Measurements from ENCODE around the gene CDKL1.

CDKL1 gene

DNA sequence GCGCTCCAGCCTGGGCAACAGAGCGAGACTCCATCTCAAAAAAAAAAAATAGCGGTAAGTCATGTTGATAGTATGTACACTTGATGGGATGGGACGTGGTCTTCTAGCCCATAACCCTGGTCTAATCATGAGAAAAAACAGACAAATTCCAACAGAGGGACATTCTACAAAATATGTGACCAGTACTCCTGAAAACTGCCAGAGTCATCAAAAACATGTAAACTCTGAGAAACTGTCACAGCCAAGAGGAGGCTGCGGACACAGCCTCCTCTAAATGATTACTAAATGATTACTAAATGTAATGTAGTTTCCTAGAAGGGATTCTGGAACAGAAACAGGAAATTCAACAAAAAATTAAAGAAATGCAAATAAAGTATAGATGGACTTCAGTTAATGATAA lies 20.9 kb downstream of the CDKL1 start:
- TF ChIP-seq HOXD13 (CRISPR knock-in tag; IDR thresholded peaks at IDR 0.05; ENCODE audit: borderline replicate concordance), result no peak
- Histone ChIP-seq H3K9me3 (ENCODE audit: control insufficient read depth, insufficient read depth, low read depth, low read length) (no peaks in the 10 kb centered on the region), H3K4me3 (ENCODE audit: low read depth, low read length) (no peak overlapping the region), H3K4me1 (ENCODE audit: control insufficient read depth, insufficient read depth, low read length) (no peaks in the 10 kb centered on the region), H3K27ac (ENCODE audit: extremely low read depth, low read depth, low read length) (no peak overlapping the region), H3K36me3 (ENCODE audit: control insufficient read depth in 2 of 2, insufficient read depth in 1 of 2, low read length in 2 of 2) (peaks cover 0 to 7% of the 10 kb centered on the region in 2 experiments; a peak in 2 of 3 replicates)
- ChIA-PET CTCF (interaction anchor here (0.6 kb wide), 1 partner anchor 77 kb away, joined by 3 read pairs; no protein-coding TSS in a partner anchor), POLR2A (no interaction called here)

DNA sequence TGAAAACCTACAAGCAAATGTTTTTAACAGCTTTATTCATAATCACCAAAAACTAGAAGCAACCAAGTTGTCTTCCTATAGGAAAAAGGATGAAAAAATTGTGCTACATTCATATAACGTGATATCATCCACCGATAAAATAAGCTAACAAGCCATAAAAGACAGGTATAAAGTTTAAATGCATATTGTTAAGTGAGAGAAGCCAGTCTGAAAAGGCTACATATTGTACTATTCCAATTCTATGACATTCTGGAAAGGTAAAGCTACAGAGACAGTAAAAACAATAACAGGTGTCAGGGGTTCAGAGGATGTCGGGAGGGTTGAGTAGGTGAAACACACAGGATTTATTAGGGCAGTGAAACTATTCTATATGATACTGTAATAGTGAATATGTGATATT lies 22.7 kb downstream of the CDKL1 start:
- ChIA-PET CTCF (interaction anchor here (0.7 to 0.8 kb wide), 3 partner anchors 16 to 155 kb away, joined by 3 read pairs; no protein-coding TSS in a partner anchor), POLR2A (no interaction called here)
- TF ChIP-seq ZNF521 (tag by site-specific recombination; IDR thresholded peaks at IDR 0.05) (no peak), EGR2 (tag by site-specific recombination; IDR thresholded peaks at IDR 0.05; ENCODE audit: low read depth) (no peak), ZNF2 (tag by site-specific recombination; IDR thresholded peaks at IDR 0.05) (no peak), TCF7L2 (IDR thresholded peaks at IDR 0.05; ENCODE audit: borderline replicate concordance, low read depth, low read length) (no peak), IKZF3 (tag by site-specific recombination; IDR thresholded peaks at IDR 0.05) (no peak), ZNF37A (tag by site-specific recombination; IDR thresholded peaks at IDR 0.05) (no peak), ZNF354C (tag by site-specific recombination; IDR thresholded peaks at IDR 0.05; ENCODE audit: borderline replicate concordance, low read depth) (no peak), ZNF341 (tag by site-specific recombination; IDR thresholded peaks at IDR 0.05; ENCODE audit: low read depth) (no peak), ZNF266 (tag by site-specific recombination; IDR thresholded peaks at IDR 0.05; ENCODE audit: low read depth) (no peak), WT1 (tag by site-specific recombination; IDR thresholded peaks at IDR 0.05) (no peak), ZBTB20 (tag by site-specific recombination; IDR thresholded peaks at IDR 0.05) (no peak), ZIC2 (tag by site-specific recombination; IDR thresholded peaks at IDR 0.05) (no peak), ZNF133 (tag by site-specific recombination; IDR thresholded peaks at IDR 0.05) (no peak)
- TF ChIP-seq, protein P1, sequence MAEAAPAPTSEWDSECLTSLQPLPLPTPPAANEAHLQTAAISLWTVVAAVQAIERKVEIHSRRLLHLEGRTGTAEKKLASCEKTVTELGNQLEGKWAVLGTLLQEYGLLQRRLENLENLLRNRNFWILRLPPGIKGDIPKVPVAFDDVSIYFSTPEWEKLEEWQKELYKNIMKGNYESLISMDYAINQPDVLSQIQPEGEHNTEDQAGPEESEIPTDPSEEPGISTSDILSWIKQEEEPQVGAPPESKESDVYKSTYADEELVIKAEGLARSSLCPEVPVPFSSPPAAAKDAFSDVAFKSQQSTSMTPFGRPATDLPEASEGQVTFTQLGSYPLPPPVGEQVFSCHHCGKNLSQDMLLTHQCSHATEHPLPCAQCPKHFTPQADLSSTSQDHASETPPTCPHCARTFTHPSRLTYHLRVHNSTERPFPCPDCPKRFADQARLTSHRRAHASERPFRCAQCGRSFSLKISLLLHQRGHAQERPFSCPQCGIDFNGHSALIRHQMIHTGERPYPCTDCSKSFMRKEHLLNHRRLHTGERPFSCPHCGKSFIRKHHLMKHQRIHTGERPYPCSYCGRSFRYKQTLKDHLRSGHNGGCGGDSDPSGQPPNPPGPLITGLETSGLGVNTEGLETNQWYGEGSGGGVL (tag by site-specific recombination; IDR thresholded peaks at IDR 0.05), result no peak
- TF ChIP-seq, protein P2, sequence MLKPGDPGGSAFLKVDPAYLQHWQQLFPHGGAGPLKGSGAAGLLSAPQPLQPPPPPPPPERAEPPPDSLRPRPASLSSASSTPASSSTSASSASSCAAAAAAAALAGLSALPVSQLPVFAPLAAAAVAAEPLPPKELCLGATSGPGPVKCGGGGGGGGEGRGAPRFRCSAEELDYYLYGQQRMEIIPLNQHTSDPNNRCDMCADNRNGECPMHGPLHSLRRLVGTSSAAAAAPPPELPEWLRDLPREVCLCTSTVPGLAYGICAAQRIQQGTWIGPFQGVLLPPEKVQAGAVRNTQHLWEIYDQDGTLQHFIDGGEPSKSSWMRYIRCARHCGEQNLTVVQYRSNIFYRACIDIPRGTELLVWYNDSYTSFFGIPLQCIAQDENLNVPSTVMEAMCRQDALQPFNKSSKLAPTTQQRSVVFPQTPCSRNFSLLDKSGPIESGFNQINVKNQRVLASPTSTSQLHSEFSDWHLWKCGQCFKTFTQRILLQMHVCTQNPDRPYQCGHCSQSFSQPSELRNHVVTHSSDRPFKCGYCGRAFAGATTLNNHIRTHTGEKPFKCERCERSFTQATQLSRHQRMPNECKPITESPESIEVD (tag by site-specific recombination; IDR thresholded peaks at IDR 0.05), result no peak
- no peak overlapping the region for H3K4me3 ChIP-seq (ENCODE audit: low read depth, low read length)
- no peaks in the 10 kb centered on the region for H3K4me1 ChIP-seq (ENCODE audit: control insufficient read depth, insufficient read depth, low read length)
- no peaks in the 10 kb centered on the region for H3K9me3 ChIP-seq (ENCODE audit: control insufficient read depth, insufficient read depth, low read depth, low read length)
- no peak overlapping the region for H3K27ac ChIP-seq (ENCODE audit: extremely low read depth, low read depth, low read length)
- H3K36me3 ChIP-seq (ENCODE audit: control insufficient read depth in 2 of 2, insufficient read depth in 1 of 2, low read length in 2 of 2), result peaks cover 0 to 2% of the 10 kb centered on the region in 2 experiments; a peak in 2 of 3 replicates

DNA sequence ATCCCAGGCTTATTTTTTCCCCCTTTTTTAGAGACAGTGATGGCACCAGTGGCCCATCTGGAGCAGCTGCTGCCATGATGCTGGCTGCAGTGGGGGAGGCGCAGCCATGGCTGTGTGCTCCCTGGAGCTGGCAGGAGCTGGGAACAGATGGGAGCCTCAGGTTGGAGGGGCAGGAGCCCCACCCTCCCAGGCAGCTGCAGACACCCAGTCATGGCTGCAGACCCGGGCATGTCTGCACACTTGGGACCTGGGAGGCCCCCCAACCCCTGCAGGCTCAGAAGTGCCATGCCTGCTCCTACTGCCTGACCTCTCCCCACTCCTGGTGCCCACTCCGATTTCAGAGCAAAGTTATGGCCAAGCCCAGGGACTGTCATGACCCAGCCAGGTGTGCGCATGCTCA lies 25.1 kb downstream of the CDKL1 start:
- H3K36me3 ChIP-seq (ENCODE audit: control insufficient read depth in 2 of 2, insufficient read depth in 1 of 2, low read length in 2 of 2), result no peaks in the 10 kb centered on the region; a peak in 1 of 3 replicates
- no peak overlapping the region for H3K27ac ChIP-seq (ENCODE audit: extremely low read depth, low read depth, low read length)
- CTCF ChIA-PET, result no interaction called here
- H3K4me3 ChIP-seq (ENCODE audit: low read depth, low read length), result no peak overlapping the region
- no peaks in the 10 kb centered on the region for H3K9me3 ChIP-seq (ENCODE audit: control insufficient read depth, insufficient read depth, low read depth, low read length)
- H3K4me1 ChIP-seq (ENCODE audit: control insufficient read depth, insufficient read depth, low read length), result no peaks in the 10 kb centered on the region
- POLR2A ChIA-PET, result no interaction called here
- TF ChIP-seq ZNF366 (tag by site-specific recombination; conservative IDR thresholded peaks at IDR 0.05) (no peak), ZNF10 (tag by site-specific recombination; IDR thresholded peaks at IDR 0.05) (no peak), ZNF140 (tag by site-specific recombination; IDR thresholded peaks at IDR 0.05) (no peak), SCRT1 (tag by site-specific recombination; IDR thresholded peaks at IDR 0.05; ENCODE audit: borderline replicate concordance) (no peak)

All from HEK293 (cell line).